ENCODE results near the gene RRAS. TPM values are rescaled to one million over a fixed set of nuclear protein-coding genes. Genes with fewer than 3 reads are reported as not detected.
"Not testable (repeated sequence)": the region's sequence is repeated elsewhere in the genome, so short reads cannot be mapped to it uniquely, and the experiment has no call there.

Gene RRAS
- total RNA-seq, 1 experiment from 2014 or later = 43.3 TPM

GRCh38 chr19:49655570-49656455, 15.9 kb upstream of the RRAS start:
- no peak for DNase-seq (ENCODE audit: low read depth)

- DNase-seq (ENCODE audit: low read depth) = no peak
These were observed 14.6 kb upstream of the RRAS start for GRCh38 chr19:49654581-49654980.

GRCh38 chr19:49653466-49653806, 13.5 kb upstream of the RRAS start:
- DNase-seq (ENCODE audit: low read depth) = no peak

GRCh38 chr19:49652551-49653465, 12.9 kb upstream of the RRAS start:
- no peak for DNase-seq (ENCODE audit: low read depth)

GRCh38 chr19:49651820-49652550, 12.0 kb upstream of the RRAS start:
- DNase-seq (ENCODE audit: low read depth) = no peak

GRCh38 chr19:49651029-49651819, 11.3 kb upstream of the RRAS start:
- no peak for DNase-seq (ENCODE audit: low read depth)

- no peak for DNase-seq (ENCODE audit: low read depth)
These were observed 6.6 kb upstream of the RRAS start for GRCh38 chr19:49646586-49646985.

GRCh38 chr19:49645995-49646394, 6.1 kb upstream of the RRAS start:
- no peak for DNase-seq (ENCODE audit: low read depth)

GRCh38 chr19:49645592-49645991, 5.6 kb upstream of the RRAS start:
- DNase-seq (ENCODE audit: low read depth) = no peak

GRCh38 chr19:49643466-49643865, 3.5 kb upstream of the RRAS start:
- no peak for DNase-seq (ENCODE audit: low read depth)

GRCh38 chr19:49642492-49643035, 2.6 kb upstream of the RRAS start:
- no peak for DNase-seq (ENCODE audit: low read depth)

- peak; percentile 99 for DNase-seq (ENCODE audit: low read depth)
These were observed 1.9 kb upstream of the RRAS start, which contains the start of gene SCAF1 for GRCh38 chr19:49641688-49642491. TSS of gene SCAF1 (plus strand) at chr19:49642209. CDS start at chr19:49645027, 2,818 bp downstream.

- peak; percentile 26 for DNase-seq (ENCODE audit: low read depth)
These were observed 386 bp downstream of the RRAS start for GRCh38 chr19:49639401-49640112.

GRCh38 chr19:49637821-49638738, 1.9 kb downstream of the RRAS start:
- peak; percentile 63 for DNase-seq (ENCODE audit: low read depth)

- no peak for DNase-seq (ENCODE audit: low read depth)
These were observed 3.6 kb downstream of the RRAS start for GRCh38 chr19:49636233-49636932.

GRCh38 chr19:49635530-49636232, 4.3 kb downstream of the RRAS start:
- DNase-seq (ENCODE audit: low read depth) = peak; percentile 29

GRCh38 chr19:49633273-49633672, 6.7 kb downstream of the RRAS start:
- DNase-seq (ENCODE audit: low read depth) = not testable (repeated sequence)

Data from M059J (cell line).